ENCODE data around the gene PIGS. TPM values are rescaled to one million over a fixed set of nuclear protein-coding genes. Genes with fewer than 3 reads are reported as not detected.

The PIGS gene
- total and polyA plus RNA-seq, 2 of the 13 experiments (the other 11 are each of a cell fraction or from before 2014, with no cell fraction given), result 31.7 to 42.6 TPM

GRCh38 chr17:28598799-28599310 lies 27.5 kb upstream of the PIGS start, which contains the start of gene SPAG5 (continued):
- TF ChIP-seq ZHX1 (CRISPR knock-in tag; IDR thresholded peaks at IDR 0.05; ENCODE audit: low read depth) (no peak), ZNF510 (CRISPR knock-in tag; IDR thresholded peaks at IDR 0.05; ENCODE audit: low read depth) (no peak), MZF1 (CRISPR knock-in tag; IDR thresholded peaks at IDR 0.05; ENCODE audit: borderline replicate concordance) (no peak), NR2C2 (CRISPR knock-in tag; IDR thresholded peaks at IDR 0.05; ENCODE audit: borderline replicate concordance) (no peak), ZNF251 (CRISPR knock-in tag; IDR thresholded peaks at IDR 0.05) (no peak), SP140L (CRISPR knock-in tag; IDR thresholded peaks at IDR 0.05; ENCODE audit: borderline replicate concordance) (no peak), ZBTB37 (CRISPR knock-in tag; IDR thresholded peaks at IDR 0.05) (no peak; the same call in 1 of the 2 replicates), ZNF556 (CRISPR knock-in tag; IDR thresholded peaks at IDR 0.05; ENCODE audit: borderline replicate concordance) (no peak), PAX8 (CRISPR knock-in tag; IDR thresholded peaks at IDR 0.05; ENCODE audit: borderline replicate concordance) (no peak), ARID2 (CRISPR knock-in tag; IDR thresholded peaks at IDR 0.05; ENCODE audit: borderline replicate concordance) (no peak), ZNF232 (CRISPR knock-in tag; IDR thresholded peaks at IDR 0.05; ENCODE audit: borderline replicate concordance) (peak; percentile 60; the same call in 1 of the 2 replicates), MBD4 (IDR thresholded peaks at IDR 0.05; ENCODE audit: borderline replicate concordance, low read length) (no peak), ZBTB4 (CRISPR knock-in tag; IDR thresholded peaks at IDR 0.05; ENCODE audit: borderline replicate concordance) (no peak), ZNF776 (CRISPR knock-in tag; IDR thresholded peaks at IDR 0.05) (peak; percentile 85), ZFP90 (CRISPR knock-in tag; IDR thresholded peaks at IDR 0.05; ENCODE audit: borderline replicate concordance) (no peak), NCOR1 (IDR thresholded peaks at IDR 0.05; ENCODE audit: borderline replicate concordance, low read length) (no peak), SRF (IDR thresholded peaks at IDR 0.05; ENCODE audit: low read depth, low read length) (no peak), IRF1 (CRISPR knock-in tag; IDR thresholded peaks at IDR 0.05; ENCODE audit: low read depth) (no peak)
